K562 (cell line): ENCODE measurements around the gene SLC35G4. TPM values are rescaled to one million over a fixed set of nuclear protein-coding genes. Genes with fewer than 3 reads are reported as not detected.

Source experiments
- ATAC-seq: fragments of 200-7000 bp; cut with Tn5 transposase; 3 replicates; pipeline ENCODE4 v1.9.1; 2020; ENCODE audit warnings: moderate library complexity
- BruUV-seq: library from RNA; stranded (reverse); fragments of 400-500 nt; replicated peaks from 2 replicates; lab custom pipeline; 2021; lab: Mats Ljungman, UMichigan
- CTCF ChIA-PET: fragments of 300-600 bp; formaldehyde crosslinking; extraction: SDS; loops from one replicate; lab custom pipeline; 2021; ENCODE audit warnings: low intra/inter-chr PET ratio; lab: Yijun Ruan, JAX
- POLR2A ChIA-PET: fragments of 300-600, 350-650 bp; sonication (Branson Sonifier 250); formaldehyde crosslinking; extraction: SDS; loops from one replicate; lab custom pipeline; 2021; ENCODE audit warnings: antibody characterized with exemption, inconsistent platforms; lab: Yijun Ruan, JAX
- DNase-seq, 4 experiments: peaks; one replicate each; pipeline versions ENCODE4 v3.0.0 to v3.0.0-alpha.2; 2011 to 2018; ENCODE audit warnings: low spot score in 3 of 4, mixed read lengths in 3 of 4; ENCODE audit errors: extremely low read depth in 1 of 4
- FAIRE-seq: peaks from 2 replicates; lab custom pipeline; 2011; peaks lifted over from hg19 to GRCh38; lab: Jason Lieb, UNC
- H2AFZ ChIP-seq: 2 replicates; pipeline ENCODE4 v1.6.0; 2011; ENCODE audit warnings: low read depth, low read length, control low read depth, inconsistent platforms
- H3K27ac ChIP-seq: fragments of 200-600 bp; 3 replicates; pipeline ENCODE4 v1.8.0; 2011; ENCODE audit warnings: low read depth, mild to moderate bottlenecking, control low read depth, inconsistent platforms, low read length, moderate library complexity, mixed read lengths; ENCODE audit errors: extremely low read depth
- H3K27me3 ChIP-seq, 2 experiments: fragments of 300-600 bp in 1 of 2; 2 replicates in 1 of 2; 3 replicates in 1 of 2; pipeline versions ENCODE4 v1.6.0 to v1.8.0; 2011; ENCODE audit warnings: inconsistent platforms in 2 of 2, low read length in 2 of 2, mild to moderate bottlenecking in 1 of 2, mixed read lengths in 1 of 2, moderate library complexity in 1 of 2; ENCODE audit not compliant: control insufficient read depth in 2 of 2, insufficient read depth in 2 of 2
- H3K36me3 ChIP-seq: fragments of 300-600 bp; 3 replicates; pipeline ENCODE4 v1.8.0; 2011; ENCODE audit warnings: mild to moderate bottlenecking, low read length, inconsistent platforms; ENCODE audit not compliant: control insufficient read depth, insufficient read depth
- H3K4me1 ChIP-seq, 2 experiments: fragments of 200-600 bp in 1 of 2; replicated peaks in 1 of 2; 2 replicates in 1 of 2; 3 replicates in 1 of 2; pipeline versions ENCODE4 v1.5.1 to v1.8.0; 2011; ENCODE audit warnings: inconsistent platforms in 2 of 2, low read length in 2 of 2, mild to moderate bottlenecking in 1 of 2, mixed read lengths in 1 of 2, moderate library complexity in 1 of 2; ENCODE audit not compliant: control insufficient read depth in 2 of 2, insufficient read depth in 2 of 2
- H3K4me2 ChIP-seq: 2 replicates; pipeline ENCODE4 v1.6.1; 2011; ENCODE audit warnings: low read length, control low read depth, inconsistent platforms, mixed read lengths; ENCODE audit not compliant: insufficient read depth
- H3K4me3 ChIP-seq: fragments of 200-600 bp; sonication (generic), shearing (Covaris generic); 2 replicates; pipeline ENCODE4 v1.5.1; 2016; ENCODE audit warnings: control low read depth, inconsistent platforms
- H3K79me2 ChIP-seq: fragments of 200-600 bp; 3 replicates; pipeline ENCODE4 v1.8.0; 2011; ENCODE audit warnings: low read length, inconsistent platforms; ENCODE audit not compliant: control insufficient read depth, insufficient read depth
- H3K9ac ChIP-seq, 2 experiments: 2 replicates each; pipeline versions ENCODE4 v1.6.0 to v1.6.1; 2011; ENCODE audit warnings: low read depth in 2 of 2, low read length in 2 of 2, control low read depth in 1 of 2, inconsistent platforms in 1 of 2, mild to moderate bottlenecking in 1 of 2, mixed read lengths in 1 of 2; ENCODE audit not compliant: insufficient read depth in 1 of 2
- H3K9me1 ChIP-seq: one replicate; pipeline ENCODE4 v1.6.0; 2011; ENCODE audit warnings: inconsistent platforms, mild to moderate bottlenecking, low read length, moderate library complexity; ENCODE audit not compliant: control insufficient read depth, insufficient read depth
- H3K9me3 ChIP-seq: replicated peaks from 2 replicates; pipeline ENCODE4 v1.5.1; 2011; ENCODE audit warnings: low read depth, low read length, inconsistent platforms; ENCODE audit not compliant: control insufficient read depth, insufficient read depth
- H4K20me1 ChIP-seq: replicated peaks from 2 replicates; pipeline ENCODE4 v1.6.1; 2011; ENCODE audit warnings: low read length, inconsistent platforms, mixed read lengths; ENCODE audit not compliant: control insufficient read depth, insufficient read depth
- ATF7 ChIP-seq: fragments of 450-650 bp; IDR thresholded peaks from 2 replicates; pipeline ENCODE4 v1.7.1; 2014; ENCODE audit warnings: mild to moderate bottlenecking, moderate library complexity
- CBFA2T2 ChIP-seq: fragments of 450-650 bp; conservative IDR thresholded peaks from 2 replicates; pipeline ENCODE4 v1.6.1; 2017; ENCODE audit warnings: mild to moderate bottlenecking
- FOSL1 ChIP-seq: fragments of 200-800 bp; sonication (Bioruptor generic); conservative IDR thresholded peaks from 2 replicates; pipeline ENCODE4 v1.6.1; 2016; ENCODE audit warnings: missing genetic modification characterization, missing compliant biosample characterization
- HDAC1 ChIP-seq, 2 experiments: fragments of 450-650 bp; IDR thresholded peaks; 2 replicates each; pipeline ENCODE4 v1.6.1; 2016 to 2017; ENCODE audit warnings: inconsistent platforms in 1 of 2, mild to moderate bottlenecking in 1 of 2, moderate library complexity in 1 of 2
- ILF3 ChIP-seq: fragments of 450-650 bp; IDR thresholded peaks from 2 replicates; pipeline ENCODE4 v1.6.1; 2018; ENCODE audit warnings: antibody characterized with exemption, mild to moderate bottlenecking, moderate library complexity, borderline replicate concordance
- KDM4B ChIP-seq, 2 experiments: fragments of 450-650 bp in 1 of 2; sonication (generic) in 1 of 2; IDR thresholded peaks; 2 replicates each; pipeline ENCODE4 v1.6.1; 2016 to 2017; ENCODE audit warnings: borderline replicate concordance in 2 of 2, antibody characterized with exemption in 1 of 2, low read depth in 1 of 2, mild to moderate bottlenecking in 1 of 2
- KLF1 ChIP-seq: fragments of 450-650 bp; IDR thresholded peaks from 2 replicates; pipeline ENCODE4 v1.6.1; 2016; ENCODE audit warnings: missing genetic modification characterization, missing compliant biosample characterization
- MIER1 ChIP-seq: fragments of 450-650 bp; IDR thresholded peaks from 2 replicates; pipeline ENCODE4 v1.6.1; 2016; ENCODE audit warnings: antibody characterized with exemption, mild to moderate bottlenecking, low read depth
- NR0B1 ChIP-seq: fragments of 450-650 bp; IDR thresholded peaks from one replicate; pipeline ENCODE4 v1.6.1; 2018; ENCODE audit warnings: mild to moderate bottlenecking, moderate library complexity; ENCODE audit not compliant: partially characterized antibody
- PHF20 ChIP-seq: fragments of 450-650 bp; IDR thresholded peaks from 2 replicates; pipeline ENCODE4 v1.6.1; 2018; ENCODE audit not compliant: partially characterized antibody
- PYGO2 ChIP-seq: fragments of 450-650 bp; IDR thresholded peaks from 2 replicates; pipeline ENCODE4 v1.6.1; 2016; ENCODE audit warnings: mild to moderate bottlenecking, missing genetic modification characterization, moderate library complexity, missing compliant biosample characterization
- RFX1 ChIP-seq: fragments of 450-650 bp; IDR thresholded peaks from 2 replicates; pipeline ENCODE4 v1.6.1; 2016; ENCODE audit warnings: mild to moderate bottlenecking, moderate library complexity
- TAF15 ChIP-seq: fragments of 200-400 bp; formaldehyde crosslinking; IDR thresholded peaks from 2 replicates; pipeline ENCODE4 v1.6.1; 2017; ENCODE audit warnings: mild to moderate bottlenecking, low read depth, low read length, moderate library complexity
- TARDBP ChIP-seq: fragments of 450-650 bp; IDR thresholded peaks from 2 replicates; pipeline ENCODE4 v1.6.1; 2016
- ZNF277 ChIP-seq: fragments of 250-450 bp; sonication (Bioruptor Pico); IDR thresholded peaks from 2 replicates; pipeline ENCODE4 v1.8.0; 2022; ENCODE audit warnings: inconsistent platforms, mild to moderate bottlenecking, moderate library complexity, borderline replicate concordance
- ZNF57 ChIP-seq: fragments of 450-650 bp; formaldehyde crosslinking; IDR thresholded peaks from 2 replicates; pipeline ENCODE4 v1.4.0; 2020; ENCODE audit warnings: mild to moderate bottlenecking, moderate library complexity
- WGBS: fragments of 100-300 bp; shearing (Covaris generic); methylation state at CpG from one replicate; pipeline ENCODE4 v1.1.6; 2016; ENCODE audit warnings: low coverage, mixed read lengths; ENCODE audit not compliant: insufficient coverage; ENCODE audit errors: missing lambda C conversion rate; 5-methylcytosine and 5-hydroxymethylcytosine counted together
- in situ Hi-C: fragments of 300-500 bp; cut with MboI; formaldehyde crosslinking; loops from 4 replicates; pipeline ENCODE4 v1.15.0; 2018; ENCODE audit warnings: inconsistent platforms, mixed read lengths
- intact Hi-C: fragments of 100-400 bp; cut with micrococcal nuclease; formaldehyde crosslinking; loops from 2 replicates; pipeline ENCODE4 v1.14.2; 2022
- polyA plus RNA-seq, 8 experiments: library from polyadenylated mRNA; depleted of rRNA in 4 of 8; stranded (reverse) in 5 of 8; unstranded in 3 of 8; fragments of >200 nt; fragmentation: Nextera tagmentation in 2 of 8; fragmentation: Illumina TruSeq in 1 of 8; extraction: Ambion mirVana in 2 of 8; extraction: Trizol in 1 of 8; gene quantifications; 2 replicates each; pipeline versions ENCODE4 v1.2.1 to v1.2.3, GENCODE V29; 2011 to 2014; ENCODE audit warnings: inconsistent platforms in 1 of 8, missing spikeins in 1 of 8
- total RNA-seq, 7 experiments: library from RNA; depleted of rRNA in 6 of 7; stranded (reverse); fragments of >200 nt in 6 of 7; fragmentation: Illumina TruSeq in 2 of 7; extraction: Trizol in 2 of 7; gene quantifications; 2 replicates each; pipeline versions ENCODE4 v1.2.1 to v1.2.3, GENCODE V29; 2011 to 2021; ENCODE audit warnings: low replicate concordance in 1 of 7

SLC35G4 gene
- total and polyA plus RNA-seq, 9 of the 15 experiments (the other 6 are each of a cell fraction or from before 2014, with no cell fraction given), result not detected

- Histone ChIP-seq H3K27me3 (peaks cover 17 to 35% of the 10 kb centered on the region in 2 experiments; a peak in 3 of 5 replicates), H3K4me1 (no peaks in the 10 kb centered on the region), H3K4me2 (no peak overlapping the region), H4K20me1 (0 out of 2 replicates have a peak, but pooled peaks cover 3% of the 10 kb centered on the region), H3K4me3 (no peak overlapping the region), H3K9me3 (no peaks in the 10 kb centered on the region), H3K9me1 (no peaks in the 10 kb centered on the region), H3K79me2 (no peaks in the 10 kb centered on the region), H2AFZ (no peak overlapping the region), H3K36me3 (no peaks in the 10 kb centered on the region), H3K27ac (no peak overlapping the region), H3K9ac (no peak overlapping the region)
- ATAC-seq (no peak), FAIRE-seq (no peak), DNase-seq (no peak)
- in situ Hi-C loops, result loop anchor here (10.0 kb wide), 2 partner anchors 377 to 587 kb away; no protein-coding TSS in a partner anchor
- ChIA-PET POLR2A (interaction anchor here (0.6 kb wide), 1 partner anchor 289 kb away, joined by 3 read pairs; no protein-coding TSS in a partner anchor), CTCF (no interaction called here)
- intact Hi-C loops, result loop anchor here (5.0 to 10.0 kb wide), 5 partner anchors 70 to 377 kb away; no protein-coding TSS in a partner anchor
- TF ChIP-seq NR0B1 (no peak), ZNF57 (CRISPR knock-in tag) (no peak), KDM4B (IDR thresholded peaks at IDR 0.05; ENCODE audit: borderline replicate concordance in 2 of 2, low read depth in 1 of 2) (no peak), KLF1 (tag) (no peak), TAF15 (no peak), FOSL1 (tag) (no peak), ATF7 (no peak), HDAC1 (IDR thresholded peaks at IDR 0.05) (no peak), PHF20 (no peak), CBFA2T2 (no peak), ILF3 (no peak), ZNF277 (CRISPR knock-in tag) (no peak), RFX1 (no peak), PYGO2 (no peak), TARDBP (no peak), MIER1 (no peak)
- no TSS peak for BruUV-seq
- WGBS, result 2% methylated on average over 6 of the region's 8 CpGs
Observed at GRCh38 chr18:11657554-11657953, 48.2 kb downstream of the SLC35G4 start.
